DMS 273 (cell line): ENCODE measurements around the gene DCDC2C.

Experiments
- DNase-seq: peaks from one replicate; lab custom pipeline; 2025; ENCODE audit not compliant: unreplicated experiment; lab: John Stamatoyannopoulos, UW

DCDC2C gene

DNA sequence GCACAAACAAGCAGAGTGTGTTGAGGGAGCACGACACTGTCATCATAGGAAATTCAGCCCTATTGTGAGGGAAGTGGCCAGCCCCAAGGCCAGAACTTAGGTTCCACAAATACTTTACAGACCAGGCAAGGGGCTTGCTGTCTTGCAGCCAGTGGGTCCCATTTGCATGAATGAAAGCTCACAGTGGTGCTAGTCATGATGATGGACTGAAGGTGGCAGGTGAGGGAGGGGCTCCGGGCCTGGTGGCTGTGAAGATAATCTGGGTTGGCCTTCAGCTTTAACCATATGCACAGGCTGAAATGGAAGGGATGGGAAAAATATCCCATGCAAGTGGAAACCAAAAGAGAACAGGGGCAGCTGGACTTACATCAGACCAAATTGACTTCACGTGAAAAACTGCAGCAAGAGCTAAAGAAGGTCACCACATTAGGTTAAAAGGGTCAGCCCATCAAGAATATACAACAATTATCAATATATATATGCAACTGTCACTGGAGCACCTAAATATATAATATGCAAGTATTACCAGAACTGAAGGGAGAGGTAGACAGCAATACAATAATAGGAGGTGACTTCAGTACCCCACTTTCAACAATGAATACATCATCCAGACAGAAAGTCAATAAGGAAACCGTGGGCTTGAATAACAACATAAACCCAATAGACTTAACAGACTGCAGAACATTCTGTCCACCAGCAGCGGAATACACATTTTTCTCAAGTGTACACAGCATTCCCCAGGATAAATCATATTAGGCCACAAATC, 39.6 kb downstream of the DCDC2C start:
- no peak for DNase-seq

GRCh38 chr2:3743951-3744555, 40.7 kb downstream of the DCDC2C start:
- DNase-seq = no peak

DNA sequence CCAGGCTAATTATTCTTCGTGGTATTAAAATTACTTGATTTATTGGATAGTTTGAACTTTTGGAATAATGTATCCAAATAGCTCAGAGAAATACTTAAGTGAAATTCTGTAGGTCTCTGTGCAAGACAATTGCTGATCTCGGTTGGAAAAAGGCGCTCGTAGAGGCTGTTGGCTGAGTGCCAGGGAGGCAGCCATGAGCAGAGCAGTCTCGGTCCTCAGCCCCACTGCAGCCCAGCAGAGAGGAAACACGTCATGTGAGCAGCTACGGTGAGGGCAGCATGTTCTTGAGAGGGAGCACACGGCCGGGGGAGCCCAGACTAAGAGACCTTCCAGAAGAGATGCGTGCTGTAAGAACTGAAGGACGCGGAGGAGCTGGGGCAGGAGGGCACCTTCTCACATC, 42.5 kb downstream of the DCDC2C start:
- no peak for DNase-seq

DNA sequence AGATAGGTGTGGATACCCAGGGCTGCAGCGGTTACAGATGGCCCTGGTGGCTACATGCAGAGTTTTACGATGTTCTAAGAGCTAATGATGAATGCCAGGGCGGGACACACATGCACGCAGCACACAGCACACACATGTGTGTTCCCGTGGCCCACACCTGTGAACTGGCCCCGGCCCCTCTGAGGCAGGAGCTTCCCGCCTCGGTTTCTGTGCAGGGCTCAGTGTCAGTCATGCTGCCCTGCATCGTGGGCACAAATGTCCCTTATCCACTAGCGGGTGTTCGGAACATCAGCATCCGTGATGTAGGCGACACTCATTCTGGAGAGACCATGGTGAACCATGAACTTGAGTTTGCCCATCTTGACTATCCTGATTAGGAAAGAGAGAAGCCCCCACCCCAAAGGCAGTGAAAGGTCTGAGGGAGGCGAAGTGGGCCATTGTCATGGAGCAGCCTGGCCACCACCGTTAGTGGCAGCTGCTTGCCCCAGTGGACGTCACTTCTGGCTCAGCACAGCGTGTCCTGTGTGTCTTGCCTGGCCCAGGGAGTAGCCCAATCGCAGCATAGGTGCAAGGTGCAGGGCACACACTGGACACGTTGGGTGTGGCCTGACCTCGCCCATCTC, 43.8 kb downstream of the DCDC2C start:
- DNase-seq = no peak

- DNase-seq = no peak
Observed at GRCh38 chr2:3747826-3748225, 44.5 kb downstream of the DCDC2C start.

DNA sequence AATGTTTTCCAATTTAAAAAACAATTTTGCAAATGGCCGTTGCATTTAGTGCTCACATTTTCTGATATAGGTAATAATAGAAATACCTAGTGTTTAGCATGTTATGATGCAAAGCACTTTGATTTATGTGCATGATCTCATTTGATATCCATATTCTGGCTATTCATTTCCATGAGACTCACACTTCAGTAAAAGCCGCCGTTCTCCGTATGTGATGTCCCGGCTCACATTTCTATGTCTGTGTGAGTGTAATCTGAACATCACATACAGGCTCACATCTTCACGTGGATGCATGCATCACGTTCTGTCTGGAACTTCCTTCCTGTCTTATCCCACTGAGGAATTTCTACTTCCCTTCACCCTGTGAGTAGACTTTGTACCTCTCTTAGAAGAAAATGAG, 45.8 kb downstream of the DCDC2C start:
- no peak for DNase-seq

GRCh38 chr2:3751251-3751650, 47.9 kb downstream of the DCDC2C start:
- DNase-seq = no peak

GRCh38 chr2:3751806-3752205, 48.4 kb downstream of the DCDC2C start:
- no peak for DNase-seq

DNA sequence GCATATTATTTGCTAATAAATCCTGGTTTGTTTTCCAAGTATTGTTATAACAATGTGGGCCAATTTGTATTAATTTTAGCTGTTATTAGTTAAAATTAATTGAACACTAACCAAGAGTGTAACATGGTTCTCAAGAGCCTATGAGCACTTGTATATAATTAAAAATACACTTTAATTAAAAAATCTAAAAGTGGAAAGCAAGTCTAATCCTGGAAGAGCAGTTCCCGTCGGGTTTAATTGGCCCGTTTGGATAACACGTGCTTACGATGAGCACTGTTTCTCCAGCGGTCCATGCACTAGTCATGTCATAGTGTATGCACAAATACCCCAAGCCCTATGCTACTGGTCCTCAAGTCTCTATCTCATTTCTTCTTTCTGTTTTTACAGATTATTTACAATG, 49.0 kb downstream of the DCDC2C start:
- DNase-seq = no peak

DNA sequence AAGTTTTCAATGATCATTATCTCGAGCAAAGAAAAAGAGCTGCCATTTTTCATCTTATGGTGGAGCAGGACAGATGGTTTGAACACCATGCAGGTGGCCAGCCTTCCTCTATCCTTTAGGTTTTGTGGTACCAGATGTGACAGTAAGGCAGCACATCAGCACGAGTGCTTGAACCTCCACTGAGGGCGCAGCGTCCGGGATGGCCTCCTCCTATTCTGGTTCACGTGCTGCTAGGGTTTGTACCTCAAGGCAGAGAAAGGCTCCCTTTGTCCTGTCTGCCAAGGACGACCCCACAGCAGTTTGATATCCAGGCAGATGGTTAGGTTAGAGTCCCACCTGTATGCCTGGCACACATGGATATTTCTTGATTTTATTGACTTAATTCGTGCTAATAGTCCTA, 50.2 kb downstream of the DCDC2C start:
- no peak for DNase-seq

DNA sequence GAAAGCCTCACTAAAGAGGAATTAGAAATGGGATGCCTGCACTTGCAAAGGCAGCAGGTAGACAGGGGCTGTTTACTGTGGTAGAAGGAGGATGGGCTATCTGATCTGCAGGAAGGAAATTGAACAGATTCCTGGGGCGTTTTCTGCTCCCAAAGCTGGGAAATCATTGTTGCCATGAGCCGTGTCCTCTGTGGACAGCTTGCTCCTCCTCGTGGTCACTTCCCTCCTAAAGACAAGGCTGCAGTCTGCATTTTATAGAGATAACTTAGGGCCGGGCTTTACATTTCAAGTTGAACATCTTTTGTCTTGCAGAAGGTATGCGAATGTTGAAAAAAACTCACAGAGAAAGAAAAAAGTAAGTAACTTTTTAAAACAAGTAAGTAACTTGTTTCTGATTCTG, 50.9 kb downstream of the DCDC2C start:
- no peak for DNase-seq

GRCh38 chr2:3754795-3755194, 51.4 kb downstream of the DCDC2C start:
- DNase-seq = no peak

DNA sequence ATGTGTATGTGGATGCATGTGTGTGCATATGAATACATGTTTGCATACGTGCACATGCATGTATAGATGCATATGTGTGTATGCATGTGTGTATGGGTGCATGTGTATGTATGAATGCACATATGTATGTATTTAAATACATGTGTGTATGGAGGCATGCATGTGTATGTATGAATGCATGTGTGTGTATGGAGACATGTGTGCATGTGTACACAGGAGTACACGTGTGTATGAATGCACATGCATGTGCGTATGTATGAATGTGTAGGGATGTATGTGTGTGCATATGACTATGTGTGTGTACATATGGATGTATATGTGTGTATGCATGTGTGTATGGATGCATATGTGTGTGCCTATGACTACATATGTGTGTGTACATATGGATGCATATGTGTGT, 51.9 kb downstream of the DCDC2C start:
- DNase-seq = no peak

- DNase-seq = no peak
Observed at GRCh38 chr2:3756306-3756705, 52.9 kb downstream of the DCDC2C start.

DNA sequence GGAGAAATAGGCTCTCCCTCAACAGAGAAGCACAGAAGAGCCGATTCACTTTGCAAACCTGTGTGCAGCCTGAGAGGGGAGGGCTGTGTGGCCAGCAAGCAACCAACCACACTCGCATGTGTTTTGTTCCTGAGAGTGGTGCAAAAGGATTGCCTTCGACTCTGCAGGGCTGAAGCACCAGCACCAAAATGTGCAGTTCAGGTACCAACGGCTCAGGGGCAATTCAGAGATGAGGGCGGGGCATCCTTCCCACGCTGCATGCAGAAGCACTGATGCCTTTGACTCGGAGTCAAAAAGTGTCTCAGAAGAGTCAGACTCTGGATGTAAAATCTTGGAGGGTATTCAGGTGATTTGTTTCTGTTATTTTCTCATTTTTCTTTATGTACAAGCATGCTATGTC, 55.5 kb downstream of the DCDC2C start:
- no peak for DNase-seq

DNA sequence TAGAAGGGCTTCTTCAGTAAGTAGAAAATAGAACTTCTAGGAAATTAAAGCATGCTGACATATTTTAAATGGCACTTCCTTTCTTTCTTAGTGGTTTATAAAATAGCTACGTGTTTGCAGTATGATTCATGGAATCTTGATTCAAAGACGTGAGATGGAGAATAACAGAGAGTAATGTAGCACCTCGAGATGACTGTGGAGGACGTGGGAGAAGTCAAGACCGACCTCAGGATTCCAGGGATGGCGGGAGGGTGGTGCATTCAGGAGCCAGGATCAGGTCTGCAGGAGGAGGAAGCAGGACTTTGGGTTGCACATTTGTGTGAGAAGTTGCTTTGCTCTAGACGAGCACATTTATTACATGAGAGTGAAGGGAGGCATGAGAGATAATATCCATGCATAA, 56.0 kb downstream of the DCDC2C start:
- DNase-seq = no peak

GRCh38 chr2:3759761-3760160, 56.4 kb downstream of the DCDC2C start:
- no peak for DNase-seq

GRCh38 chr2:3761272-3761671, 57.9 kb downstream of the DCDC2C start:
- no peak for DNase-seq

DNA sequence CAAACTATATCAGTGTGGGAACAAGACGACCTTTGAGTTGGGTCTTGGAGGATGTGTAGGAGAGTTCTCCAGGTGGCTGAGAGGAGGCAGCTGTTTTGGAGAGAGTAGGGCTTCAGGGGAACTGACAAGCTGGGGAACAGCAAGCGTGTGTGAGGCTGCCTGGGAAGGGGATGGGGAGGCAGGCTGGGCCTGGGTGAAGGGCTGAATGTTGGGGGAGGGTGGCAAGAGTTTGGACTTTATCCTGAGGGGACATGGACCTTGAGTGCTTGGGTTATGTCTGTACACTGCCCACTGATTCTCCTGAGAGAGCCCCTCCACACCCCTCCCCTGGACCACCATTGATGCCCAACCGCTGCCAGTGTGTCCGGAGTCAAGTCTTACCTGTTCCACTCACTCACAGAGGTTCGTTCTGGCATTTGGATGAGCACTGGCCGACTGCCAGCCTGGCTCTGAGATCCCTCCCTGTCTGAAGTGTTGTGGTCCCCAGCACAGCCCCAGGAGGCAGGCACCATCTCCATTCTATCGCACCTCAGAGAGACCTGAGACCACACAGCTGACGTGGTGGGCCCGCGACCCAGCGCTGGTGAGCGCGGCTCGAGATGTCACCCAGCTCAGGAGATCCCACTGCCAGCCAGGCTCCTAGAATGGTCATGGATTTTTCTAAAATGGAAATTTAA, 59.5 kb downstream of the DCDC2C start:
- no peak for DNase-seq

GRCh38 chr2:3766824-3767223, 63.4 kb downstream of the DCDC2C start:
- DNase-seq = no peak

DNA sequence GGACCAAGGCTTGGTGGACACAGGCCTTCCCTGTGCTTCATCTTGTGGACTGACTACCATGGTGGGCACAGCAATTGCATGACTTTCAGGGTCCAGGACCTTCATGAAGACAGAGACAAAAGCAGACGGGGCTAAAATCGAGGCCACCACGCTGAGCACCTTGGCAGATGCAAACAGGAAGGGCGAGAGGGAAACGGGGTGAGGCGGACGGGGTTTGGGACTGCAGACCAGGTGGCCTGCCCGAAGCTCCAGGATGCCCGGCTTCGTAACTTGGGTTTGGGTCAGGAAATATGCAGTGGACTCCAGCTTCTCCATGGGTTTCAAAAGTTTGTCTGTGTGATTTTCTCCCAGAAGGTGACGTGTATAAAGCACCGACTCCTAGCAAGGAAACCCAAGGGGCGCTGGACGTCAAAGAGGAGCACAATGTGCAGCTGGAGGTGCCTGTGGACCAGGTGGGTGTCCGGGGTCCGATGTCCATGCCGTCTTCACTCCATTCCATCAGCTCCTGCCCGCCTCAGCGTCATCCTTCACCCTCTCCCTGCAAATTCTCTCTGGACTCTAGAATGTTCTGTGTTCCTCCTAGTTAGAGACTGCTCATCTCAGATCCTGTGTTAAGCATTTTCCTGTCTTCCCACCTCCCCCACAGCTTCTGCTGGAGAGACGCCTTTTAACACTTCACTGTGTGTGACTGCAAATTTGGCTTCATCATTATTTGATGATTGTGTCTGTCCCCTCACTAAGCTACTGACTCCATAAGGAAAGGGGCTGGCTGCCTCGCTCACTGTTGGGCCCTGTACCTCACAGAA, 65.8 kb downstream of the DCDC2C start:
- no peak for DNase-seq
